GM18505 (cell line): ENCODE data around the gene SERP2.

Source experiments
- ATAC-seq: cut with Tn5 transposase; IDR thresholded peaks from one replicate; pipeline ENCODE4 v1.9.1; 2021; ENCODE audit not compliant: unreplicated experiment
- POLR2A ChIP-seq: IDR thresholded peaks from 4 replicates; pipeline ENCODE4 v1.6.1; 2011; ENCODE audit warnings: borderline replicate concordance; ENCODE audit not compliant: insufficient read depth, insufficient read length; ENCODE audit errors: extremely low read depth

SERP2 gene

GRCh38 chr13:44417446-44417845 lies 43.8 kb downstream of the SERP2 start:
- ATAC-seq, result no peak
- TF ChIP-seq POLR2A, result no peak

DNA sequence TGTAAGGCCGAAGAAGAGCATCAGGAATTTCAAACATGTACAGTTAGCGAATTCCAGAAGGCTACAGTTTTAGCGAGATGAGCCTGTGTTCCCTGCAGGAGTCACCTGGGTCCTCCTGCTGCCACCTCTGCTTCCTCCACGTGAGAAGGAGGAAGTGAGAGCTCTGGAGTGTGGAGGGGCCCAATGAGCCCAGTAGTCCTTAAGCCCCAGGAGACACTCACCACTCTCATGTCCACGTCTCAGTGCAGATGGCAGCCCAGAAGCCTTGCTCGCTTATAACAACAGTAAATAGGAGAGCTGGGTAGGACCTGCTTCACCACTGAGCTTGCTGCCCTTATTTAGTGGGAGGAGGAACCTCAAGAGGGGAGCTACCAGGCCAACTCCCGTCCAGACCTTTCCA lies 44.3 kb downstream of the SERP2 start:
- no peak for ATAC-seq
- no peak for TF ChIP-seq POLR2A

DNA sequence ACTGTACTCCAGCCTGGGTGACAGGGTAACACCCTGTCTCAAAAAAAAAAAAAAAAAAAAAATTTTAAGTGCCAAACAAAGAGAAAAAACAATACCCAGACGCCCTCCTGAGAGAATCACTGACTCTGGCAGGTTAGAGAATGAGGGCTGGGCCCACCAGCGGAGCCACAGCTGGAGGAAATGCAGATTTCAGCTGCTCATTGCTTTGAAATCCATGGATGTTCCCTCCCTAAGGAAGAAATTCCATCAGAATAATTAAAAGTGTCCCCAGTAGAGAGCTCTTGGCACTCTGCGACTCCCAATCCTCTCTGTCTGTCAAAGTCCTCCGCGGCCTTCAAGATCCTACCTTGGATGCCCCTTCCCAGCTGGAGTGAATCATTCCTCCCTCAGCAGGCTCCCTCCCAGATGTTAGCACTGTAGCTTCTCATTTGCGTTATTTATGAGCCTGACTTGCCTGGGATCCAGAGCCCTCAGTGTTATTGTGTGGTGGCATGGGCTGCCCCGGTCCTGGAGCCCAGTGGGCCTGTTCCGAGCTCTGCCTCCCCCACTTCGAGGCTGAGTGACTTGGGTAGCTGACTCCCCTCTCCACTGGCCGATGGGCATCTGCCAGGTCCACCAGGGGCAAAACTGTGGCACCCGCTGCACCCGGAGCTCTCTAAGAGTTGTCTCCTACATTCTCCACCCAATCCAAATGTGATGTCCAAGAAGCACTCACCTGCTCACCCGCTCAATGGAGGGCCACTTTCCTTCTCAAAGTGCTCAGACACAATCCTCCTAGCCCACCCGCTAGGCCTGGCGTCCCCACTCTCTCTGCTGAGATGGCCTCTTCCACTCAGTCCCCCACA lies 47.0 kb downstream of the SERP2 start:
- ATAC-seq, result no peak
- TF ChIP-seq POLR2A, result no peak

DNA sequence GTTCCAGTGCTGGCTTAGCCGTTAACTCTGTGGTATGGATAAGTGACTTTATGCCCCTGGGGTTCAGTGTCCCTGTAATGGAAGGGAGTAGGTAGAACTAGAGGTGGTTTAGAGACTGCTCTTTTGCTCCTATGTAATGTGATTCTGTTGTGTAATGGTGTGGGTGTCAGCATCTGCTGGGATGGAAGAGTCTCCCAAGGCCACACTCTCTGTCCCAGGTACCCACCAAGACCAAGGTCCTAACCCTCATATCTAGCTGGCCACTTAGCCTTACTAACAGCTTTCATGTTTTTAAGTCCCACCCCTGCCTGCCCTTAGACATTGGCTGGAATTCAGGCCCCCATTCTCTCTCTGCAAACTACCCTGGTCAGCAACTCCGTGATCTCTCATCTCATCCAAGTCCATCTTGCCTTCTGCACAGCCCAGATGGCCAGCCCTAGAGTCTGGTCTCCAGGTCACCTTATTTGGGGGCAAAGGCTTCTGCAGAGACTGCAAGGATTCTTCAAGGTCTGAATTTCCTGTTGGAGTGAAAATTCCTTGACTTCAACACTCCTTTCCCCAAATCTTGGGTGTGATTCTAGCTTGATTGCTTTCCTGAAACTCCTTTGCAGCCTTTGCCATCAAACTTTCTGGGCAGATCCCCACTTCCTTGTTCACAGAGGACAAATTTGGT lies 48.4 kb downstream of the SERP2 start:
- no peak for TF ChIP-seq POLR2A
- ATAC-seq, result no peak

- ATAC-seq, result no peak
- no peak for TF ChIP-seq POLR2A
These were observed 49.4 kb downstream of the SERP2 start for GRCh38 chr13:44422755-44423643.

DNA sequence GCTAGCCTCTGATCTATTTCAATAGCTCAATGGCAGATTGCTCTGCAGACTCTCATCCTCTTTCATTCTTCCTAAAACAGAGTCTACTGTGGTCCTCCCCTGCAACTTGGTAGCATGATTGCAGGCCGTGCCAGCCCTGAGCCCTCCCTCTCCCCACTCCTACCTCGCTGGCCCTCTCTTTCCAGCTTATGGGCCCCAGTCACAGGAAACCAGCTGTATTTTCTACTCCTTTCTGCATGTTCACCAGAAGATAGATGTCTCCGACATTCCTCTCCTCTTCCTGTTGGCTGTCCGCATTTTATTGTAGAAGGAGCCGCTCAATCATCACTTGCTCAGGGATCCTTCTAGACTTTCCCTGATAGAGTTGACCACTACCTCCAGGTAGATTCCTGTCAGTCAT lies 50.2 kb downstream of the SERP2 start:
- ATAC-seq, result no peak
- no peak for TF ChIP-seq POLR2A

- no peak for ATAC-seq
These were observed 51.6 kb downstream of the SERP2 start for GRCh38 chr13:44425041-44425814.

DNA sequence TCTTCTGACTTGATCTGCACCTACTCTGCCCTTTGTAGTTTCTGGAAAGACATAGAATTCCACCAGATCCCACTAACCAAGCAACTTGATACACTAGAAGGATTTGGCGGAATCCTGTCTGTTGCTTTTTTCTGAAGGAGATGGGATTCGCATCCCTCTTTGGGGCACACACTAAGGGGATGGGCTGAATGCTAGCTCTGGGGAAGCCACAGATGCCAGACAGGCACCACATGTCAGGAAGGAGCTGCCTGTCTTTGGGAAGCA lies 52.1 kb downstream of the SERP2 start:
- no peak for ATAC-seq
- no peak for TF ChIP-seq POLR2A

More at GRCh38 chr13:44425041-44425814, 51.6 kb downstream of the SERP2 start:
- no peak for TF ChIP-seq POLR2A

DNA sequence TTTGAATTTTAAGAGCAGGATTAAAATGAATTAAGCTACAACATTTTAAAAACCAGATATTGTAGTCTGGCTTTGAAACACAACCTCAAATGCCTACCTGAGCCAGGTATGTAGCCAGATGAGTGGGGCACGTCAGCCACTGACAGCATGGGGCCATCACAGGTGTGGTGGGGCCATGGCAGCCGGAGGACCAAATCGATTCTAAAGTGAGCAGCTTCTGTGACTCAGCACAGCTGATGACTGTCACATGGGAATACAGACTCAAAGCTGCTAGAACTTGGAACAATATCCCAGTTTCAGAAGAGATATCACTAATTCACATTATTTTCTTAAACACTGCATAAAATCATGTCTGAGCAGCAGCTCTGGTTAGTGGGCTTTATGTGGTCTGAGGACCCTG lies 52.8 kb downstream of the SERP2 start:
- no peak for ATAC-seq
- TF ChIP-seq POLR2A, result no peak

- no peak for TF ChIP-seq POLR2A
- ATAC-seq, result no peak
These were observed 55.7 kb downstream of the SERP2 start for GRCh38 chr13:44429311-44429710.

DNA sequence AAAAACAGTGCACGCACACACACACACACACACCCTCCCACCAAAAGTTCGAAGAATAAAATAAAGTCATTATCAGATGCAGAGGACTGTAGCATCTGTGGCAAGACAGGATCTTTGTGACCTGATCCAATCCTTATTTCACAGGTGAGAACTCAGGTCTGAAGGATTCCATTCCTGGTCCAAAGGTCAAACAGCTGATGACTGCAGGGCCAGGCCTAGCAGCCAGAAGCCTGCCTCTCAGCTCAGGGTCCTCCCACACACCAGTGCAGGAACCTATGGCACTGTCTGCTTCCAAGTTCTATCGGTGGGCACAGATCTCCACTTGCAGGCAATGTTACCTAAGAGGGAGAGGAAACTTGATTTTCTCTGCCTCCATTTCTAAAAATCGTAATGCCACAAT lies 57.5 kb downstream of the SERP2 start:
- TF ChIP-seq POLR2A, result no peak
- ATAC-seq, result no peak

- no peak for ATAC-seq
These were observed 59.0 kb downstream of the SERP2 start for GRCh38 chr13:44432650-44433049.

More at GRCh38 chr13:44432650-44433049, 59.0 kb downstream of the SERP2 start:
- TF ChIP-seq POLR2A, result no peak
